Omental fat pad (tissue), 4 donors: ENCODE data around the gene OTOP3. TPM values are rescaled to one million over a fixed set of nuclear protein-coding genes. Genes with fewer than 3 reads are reported as not detected.

Experiments used
- ATAC-seq: fragments of 150-250 bp; one replicate; pipeline ENCODE4 v1.9.1; 2016; ENCODE audit warnings: mild to moderate bottlenecking, moderate library complexity; ENCODE audit not compliant: low FRiP score
- DNase-seq: peaks from one replicate; pipeline ENCODE4 v3.0.0-alpha.2; 2019; ENCODE audit warnings: low spot score
- CTCF ChIP-seq, 3 donors: fragments of 450-650 bp; IDR thresholded peaks; one replicate each; pipeline ENCODE4 v1.5.1; 2016 to 2017; ENCODE audit warnings: antibody characterized with exemption in 3 of 3, mild to moderate bottlenecking in 3 of 3, moderate library complexity in 2 of 3
- total RNA-seq, 4 donors: library from RNA; depleted of rRNA; stranded (reverse); fragments of >200 nt; gene quantifications; one replicate each; pipeline ENCODE4 v1.1.0, GENCODE V29; 2016

The OTOP3 gene
- total RNA-seq, 4 donors from 2014 or later, result not detected

DNA sequence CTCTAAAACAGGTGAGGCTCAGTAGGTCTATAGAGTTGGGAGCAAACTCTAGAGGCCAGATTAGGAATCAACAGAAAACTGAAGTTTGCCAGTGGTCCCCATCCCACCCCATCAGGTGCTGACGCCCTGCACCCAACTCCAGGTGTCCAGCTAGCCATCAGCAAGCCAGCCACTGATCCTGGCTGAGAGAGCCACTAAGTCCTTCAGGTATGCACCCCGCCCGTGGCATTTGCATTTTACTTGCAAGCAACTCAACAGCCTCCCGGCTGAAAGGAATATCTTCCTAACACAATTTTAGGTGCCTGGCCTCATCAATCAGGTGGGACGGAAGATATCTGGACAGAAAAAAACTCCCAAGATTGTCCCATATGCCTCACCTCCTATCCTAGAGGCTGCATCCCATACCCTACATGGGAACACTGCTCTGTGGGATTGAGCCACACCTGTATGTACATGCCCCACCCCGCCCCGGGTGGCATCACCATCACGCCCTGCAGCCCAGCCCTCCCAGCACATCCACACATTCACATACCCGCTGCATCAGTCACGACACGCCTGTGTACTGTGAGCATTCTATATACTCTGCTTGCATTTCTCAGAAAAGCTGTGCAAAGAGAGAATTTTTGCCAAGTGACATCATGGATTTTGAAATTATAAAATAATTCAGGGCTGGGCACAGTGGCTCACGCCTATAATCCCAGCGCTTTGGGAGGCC lies 8.3 kb downstream of the OTOP3 start:
- no peak for TF ChIP-seq CTCF (IDR thresholded peaks at IDR 0.05)
- DNase-seq, result no peak
- no peak for ATAC-seq

DNA sequence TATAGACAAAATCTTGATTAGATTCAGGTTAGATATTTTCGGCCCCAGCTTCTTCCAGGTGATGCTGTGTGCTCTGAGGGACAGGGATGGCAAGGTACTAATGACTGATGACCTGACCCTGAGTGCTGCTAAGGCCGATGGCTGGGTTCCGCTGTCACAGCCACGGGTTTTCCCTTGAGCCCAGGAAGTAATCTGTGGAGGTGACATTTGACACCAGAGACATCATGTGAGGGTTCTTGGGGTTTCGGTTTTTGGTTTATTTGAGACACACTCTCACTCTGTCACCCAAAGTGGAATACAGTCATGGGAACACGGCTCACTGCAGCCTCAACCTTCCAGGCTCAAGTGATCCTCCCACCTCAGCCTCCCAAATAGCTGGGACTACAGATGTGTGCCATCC lies 9.8 kb downstream of the OTOP3 start:
- no peak for TF ChIP-seq CTCF (IDR thresholded peaks at IDR 0.05)
- ATAC-seq, result no peak
- DNase-seq, result no peak

DNA sequence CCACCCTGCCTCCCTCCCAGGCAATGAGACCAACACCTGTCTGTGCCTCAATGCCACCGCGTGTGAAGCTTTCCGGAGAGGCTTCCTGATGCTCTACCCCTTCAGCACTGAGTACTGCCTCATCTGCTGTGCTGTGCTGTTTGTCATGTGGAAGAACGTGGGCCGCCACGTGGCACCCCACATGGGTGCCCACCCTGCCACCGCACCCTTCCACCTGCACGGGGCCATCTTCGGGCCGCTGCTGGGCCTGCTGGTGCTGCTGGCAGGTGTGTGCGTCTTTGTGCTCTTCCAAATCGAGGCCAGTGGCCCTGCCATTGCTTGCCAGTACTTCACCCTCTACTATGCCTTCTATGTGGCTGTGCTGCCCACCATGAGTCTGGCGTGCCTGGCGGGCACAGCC lies 10.9 kb downstream of the OTOP3 start:
- no peak for TF ChIP-seq CTCF (IDR thresholded peaks at IDR 0.05)
- no peak for ATAC-seq
- no peak for DNase-seq

GRCh38 chr17:74947041-74947754 lies 11.5 kb downstream of the OTOP3 start:
- DNase-seq, result no peak
- no peak for ATAC-seq
- no peak for TF ChIP-seq CTCF (IDR thresholded peaks at IDR 0.05)

DNA sequence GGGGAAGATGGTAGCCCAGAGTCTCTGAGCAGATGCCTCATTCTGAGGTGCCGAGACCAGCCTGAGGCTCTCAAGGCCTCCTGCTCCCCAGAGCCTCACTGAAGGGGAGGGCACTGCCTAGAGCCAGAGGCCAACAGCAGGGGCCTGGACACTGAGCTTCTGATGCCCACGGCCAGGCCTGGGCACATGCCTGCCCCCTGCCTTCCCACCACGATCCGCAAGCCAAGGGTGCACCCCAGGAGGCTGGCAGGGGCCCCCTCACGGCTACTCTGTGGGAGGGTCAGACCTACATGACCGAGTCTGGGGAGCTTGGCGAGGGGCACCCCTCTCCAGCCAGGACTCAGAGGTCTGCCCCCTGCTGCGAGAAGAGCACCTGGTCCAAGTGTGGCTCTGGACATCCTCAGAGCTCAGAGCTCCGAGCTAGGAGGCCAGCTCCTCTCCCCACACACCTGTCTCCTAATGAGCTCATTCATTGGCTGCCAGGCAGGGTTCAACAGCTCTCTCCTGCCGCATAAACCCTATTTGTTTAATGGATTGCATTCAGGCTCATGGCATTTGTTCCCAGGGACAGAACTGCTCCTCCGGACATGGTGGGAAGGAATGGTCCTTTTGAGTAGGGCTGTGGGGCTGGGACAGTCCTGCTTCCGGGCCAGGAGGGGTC lies 13.9 kb downstream of the OTOP3 start:
- no peak for TF ChIP-seq CTCF (IDR thresholded peaks at IDR 0.05)
- DNase-seq (no peak), ATAC-seq (no peak)

DNA sequence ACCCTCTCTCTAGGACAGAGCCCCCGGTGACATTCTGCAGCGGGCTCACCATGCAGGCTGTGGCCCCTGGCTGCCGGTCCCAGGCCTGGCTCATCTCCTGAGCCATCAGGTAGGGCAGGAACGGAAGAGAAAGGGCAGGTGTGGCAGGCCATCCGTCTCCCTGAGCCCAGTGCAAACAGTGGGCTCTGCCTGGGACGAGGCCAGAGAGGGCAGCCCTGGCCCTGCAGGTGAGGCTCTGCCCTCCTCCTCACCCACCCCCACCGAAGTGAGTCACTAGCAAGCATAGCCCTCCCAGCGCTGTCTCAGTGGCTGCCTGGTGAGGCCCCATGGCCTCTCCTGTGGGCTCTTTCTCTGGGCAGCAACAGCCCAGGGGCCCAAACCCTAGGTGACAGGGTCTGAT lies 14.5 kb downstream of the OTOP3 start:
- DNase-seq, result no peak
- ATAC-seq, result no peak
- TF ChIP-seq CTCF (IDR thresholded peaks at IDR 0.05), result no peak
